ENCODE results near the gene ZFP64. TPM values are rescaled to one million over a fixed set of nuclear protein-coding genes. Genes with fewer than 3 reads are reported as not detected.

Gene ZFP64
- total and polyA plus RNA-seq, 5 experiments from 2014 or later = 6.0 to 12.6 (median 10.1) TPM

DNA sequence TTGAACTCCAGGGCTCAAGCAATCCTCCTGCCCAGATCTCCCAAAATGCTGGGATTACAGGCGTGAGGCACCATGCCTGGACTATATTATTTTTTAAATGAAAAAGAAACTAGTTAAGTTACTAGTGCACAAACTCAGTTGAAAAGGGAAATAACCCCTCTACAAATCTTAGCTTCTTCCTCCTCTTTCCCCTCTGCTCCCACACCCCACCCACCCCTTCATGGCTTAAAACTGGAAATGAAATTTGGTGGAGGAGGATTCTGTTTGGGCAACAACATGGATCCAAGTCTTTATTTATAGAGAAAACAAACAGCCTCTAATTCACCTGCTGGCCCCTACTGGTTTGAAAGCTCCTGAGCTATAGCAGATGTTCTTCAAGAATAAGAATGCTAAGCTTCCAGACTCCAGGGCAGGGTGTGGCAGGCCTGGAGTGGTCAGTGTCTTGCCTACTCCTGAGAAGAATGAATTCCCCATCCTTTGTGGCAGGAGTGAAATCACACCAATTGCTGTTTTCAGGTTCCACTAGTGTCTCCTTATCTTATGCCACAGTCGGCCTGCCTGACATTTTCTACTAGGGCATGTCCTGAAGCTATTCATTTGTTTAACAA, 73.5 kb downstream of the ZFP64 start:
- H3K27ac Mint-ChIP-seq = peak overlapping the region in 1 of 10 donors; percentile 37
- no peaks in the 10 kb centered on the region for H3K27me3 Mint-ChIP-seq
- no peaks in the 10 kb centered on the region for H3K4me1 Mint-ChIP-seq
- H3K36me3 Mint-ChIP-seq = peaks cover 6 to 28% (median 13%) of the 10 kb centered on the region in 3 donors
- no peak for ATAC-seq
- H3K9me3 Mint-ChIP-seq = peaks cover 0 to 5% (median 0%) of the 10 kb centered on the region in 9 donors
- POLR2A ChIA-PET = no interaction called here
- no peak overlapping the region for H3K4me3 Mint-ChIP-seq
- DNase-seq = no peak

- DNase-seq = no peak
- Mint-ChIP-seq H3K36me3 (peaks cover 7 to 11% (median 9%) of the 10 kb centered on the region in 3 donors), H3K27ac (no peak overlapping the region), H3K4me1 (peaks cover 0 to 6% (median 2%) of the 10 kb centered on the region in 4 donors), H3K9me3 (peaks cover 0 to 2% (median 0%) of the 10 kb centered on the region in 9 donors), H3K27me3 (peaks cover 3 to 16% (median 7%) of the 10 kb centered on the region in 5 donors), H3K4me3 (no peak overlapping the region)
- ATAC-seq = no peak
- POLR2A ChIA-PET = no interaction called here
These were observed 81.1 kb downstream of the ZFP64 start for GRCh38 chr20:52110456-52110855.

DNA sequence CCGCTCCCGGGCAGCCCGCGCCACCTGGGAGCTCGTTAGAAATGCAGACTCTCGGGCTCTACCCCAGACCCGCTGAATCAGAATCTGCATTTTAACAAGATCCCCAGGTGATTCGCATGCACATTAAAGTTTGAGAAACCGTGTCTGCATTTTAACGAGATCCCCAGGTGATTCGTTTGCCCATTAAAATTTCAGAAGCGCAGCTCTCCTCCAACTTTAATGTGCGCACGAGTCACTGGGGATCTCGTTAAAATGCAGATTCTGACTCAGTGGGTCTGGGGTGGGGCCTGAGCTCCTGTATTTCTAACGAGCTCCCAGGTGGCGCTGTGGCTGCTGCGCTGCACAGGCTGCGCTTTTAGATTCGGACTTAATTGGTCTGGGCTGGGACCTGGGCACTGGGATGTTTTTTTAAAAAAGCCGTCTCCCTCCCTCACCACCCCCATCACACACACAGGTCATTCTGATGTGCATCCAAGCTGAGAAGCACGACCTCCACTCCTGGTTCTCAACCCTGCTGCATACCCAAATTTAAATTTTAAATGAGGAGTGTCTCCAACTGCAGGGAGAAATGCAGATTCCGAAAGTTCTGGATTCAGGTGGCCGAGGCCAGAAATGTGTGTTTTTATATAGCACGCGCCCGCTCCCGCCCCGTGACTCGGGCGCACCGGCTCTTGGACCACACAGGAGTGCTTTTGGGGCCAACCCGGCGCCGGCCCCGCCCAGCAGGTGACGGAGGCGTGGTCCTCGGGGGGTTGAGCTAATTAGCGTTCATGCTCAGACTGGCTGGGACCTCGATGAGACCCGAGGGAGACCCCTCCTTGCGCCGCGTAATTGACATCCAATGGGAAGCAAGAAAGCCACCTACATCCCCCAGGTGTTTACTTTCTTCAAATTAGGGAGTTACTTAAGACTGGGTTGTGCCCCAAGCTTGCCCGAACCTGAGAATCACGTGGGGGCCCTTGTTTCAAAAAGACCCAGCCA, 85.8 kb downstream of the ZFP64 start:
- no peak for ATAC-seq
- Mint-ChIP-seq H3K36me3 (peaks cover 2 to 8% (median 7%) of the 10 kb centered on the region in 3 donors), H3K27me3 (peaks cover 16 to 35% (median 30%) of the 10 kb centered on the region in 5 donors)

GRCh38 chr20:52104546-52105441, 86.8 kb downstream of the ZFP64 start:
- no peak for ATAC-seq
- POLR2A ChIA-PET = no interaction called here
- Mint-ChIP-seq H3K4me1 (peaks cover 10 to 30% (median 25%) of the 10 kb centered on the region in 4 donors), H3K4me3 (peak overlapping the region; percentile 65 to 86 (median 82)), H3K27me3 (peaks cover 16 to 35% (median 30%) of the 10 kb centered on the region in 5 donors), H3K36me3 (peaks cover 0 to 7% (median 5%) of the 10 kb centered on the region in 3 donors), H3K27ac (no peak overlapping the region), H3K9me3 (peaks cover 0 to 2% (median 0%) of the 10 kb centered on the region in 9 donors)
- DNase-seq = peak in 1 of 10 donors; percentile 4

More for the DNA sequence above, 85.8 kb downstream of the ZFP64 start:
- POLR2A ChIA-PET = no interaction called here
- Mint-ChIP-seq H3K4me1 (peaks cover 10 to 30% (median 25%) of the 10 kb centered on the region in 4 donors), H3K27ac (no peak overlapping the region), H3K9me3 (peaks cover 0 to 2% (median 0%) of the 10 kb centered on the region in 9 donors), H3K4me3 (peak overlapping the region; percentile 18 to 82 (median 50))
- DNase-seq = no peak

GRCh38 chr20:52103913-52104545, 87.5 kb downstream of the ZFP64 start:
- DNase-seq (peak in 1 of 10 donors; percentile 6), ATAC-seq (peak; percentile 20 to 57)
- peaks cover 0 to 2% (median 0%) of the 10 kb centered on the region in 9 donors for H3K9me3 Mint-ChIP-seq
- H3K4me3 Mint-ChIP-seq = peak overlapping the region; percentile 65 to 86 (median 82)
- peaks cover 16 to 35% (median 30%) of the 10 kb centered on the region in 5 donors for H3K27me3 Mint-ChIP-seq
- peaks cover 10 to 30% (median 25%) of the 10 kb centered on the region in 4 donors for H3K4me1 Mint-ChIP-seq
- POLR2A ChIA-PET = no interaction called here
- peaks cover 0 to 7% (median 5%) of the 10 kb centered on the region in 3 donors for H3K36me3 Mint-ChIP-seq
- peak overlapping the region in 1 of 10 donors; percentile 24 for H3K27ac Mint-ChIP-seq

DNA sequence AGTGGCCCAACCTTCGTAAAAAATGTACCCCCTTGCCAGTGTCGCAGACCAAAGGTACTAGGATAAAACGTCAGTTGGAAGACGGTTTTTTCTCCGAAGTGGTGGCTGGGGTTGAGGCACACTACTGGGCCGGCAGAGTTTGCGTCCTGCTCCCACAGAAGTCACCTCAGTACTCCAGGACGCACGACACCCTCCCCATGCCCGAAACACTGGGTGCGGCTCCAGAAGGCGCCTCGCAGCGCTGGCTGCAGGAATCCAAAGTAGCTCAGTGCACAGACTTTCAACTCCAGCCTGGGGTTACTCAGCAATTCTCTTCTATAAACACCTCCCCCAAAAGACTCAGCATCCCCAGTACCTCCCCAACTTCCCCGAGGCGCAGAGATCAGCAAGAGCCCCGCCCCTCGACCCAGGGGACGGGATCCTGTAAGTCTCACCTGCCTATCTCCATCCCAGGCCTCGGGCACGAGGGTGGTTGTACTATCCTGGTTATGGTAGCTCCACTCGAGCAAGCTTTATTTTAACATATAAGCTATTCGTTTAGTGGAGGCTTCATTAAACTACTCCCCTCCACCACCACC, 88.2 kb downstream of the ZFP64 start:
- H3K4me3 Mint-ChIP-seq = peak overlapping the region; percentile 65 to 86 (median 82)
- H3K27ac Mint-ChIP-seq = no peak overlapping the region
- peaks cover 10 to 30% (median 25%) of the 10 kb centered on the region in 4 donors for H3K4me1 Mint-ChIP-seq
- POLR2A ChIA-PET = no interaction called here
- ATAC-seq = peak; percentile 41 to 43
- H3K27me3 Mint-ChIP-seq = peaks cover 16 to 35% (median 28%) of the 10 kb centered on the region in 5 donors
- H3K36me3 Mint-ChIP-seq = peaks cover 0 to 7% (median 3%) of the 10 kb centered on the region in 3 donors
- DNase-seq = peak in 2 of 10 donors; percentile 8 to 14
- H3K9me3 Mint-ChIP-seq = peaks cover 0 to 2% (median 0%) of the 10 kb centered on the region in 9 donors

DNA sequence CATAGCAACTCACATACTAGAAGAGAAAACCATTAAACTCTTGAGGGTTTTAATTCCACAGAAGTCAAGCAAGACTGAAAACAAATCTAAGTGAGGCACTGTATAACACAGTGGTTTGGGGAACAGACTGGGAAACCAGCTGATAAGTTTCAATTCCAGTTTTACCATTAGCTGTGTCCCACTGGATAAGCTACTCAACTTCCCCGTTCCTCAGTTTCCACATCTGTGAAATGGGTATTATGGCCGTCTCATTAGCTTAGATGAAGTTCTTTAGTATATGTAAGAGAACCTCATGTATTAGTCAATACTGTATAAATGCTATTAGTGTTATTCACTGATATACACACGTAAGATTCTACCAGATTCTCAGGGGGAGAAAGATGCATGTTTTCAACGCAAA, 89.0 kb downstream of the ZFP64 start:
- H3K36me3 Mint-ChIP-seq = peaks cover 3 to 6% (median 5%) of the 10 kb centered on the region in 3 donors
- H3K4me1 Mint-ChIP-seq = peaks cover 10 to 30% (median 25%) of the 10 kb centered on the region in 4 donors
- POLR2A ChIA-PET = no interaction called here
- DNase-seq (no peak), ATAC-seq (no peak)
- peaks cover 16 to 35% (median 27%) of the 10 kb centered on the region in 5 donors for H3K27me3 Mint-ChIP-seq
- no peak overlapping the region for H3K27ac Mint-ChIP-seq
- H3K4me3 Mint-ChIP-seq = peak overlapping the region in 8 of 10 donors; percentile 1 to 82 (median 39)
- H3K9me3 Mint-ChIP-seq = peaks cover 0 to 2% (median 0%) of the 10 kb centered on the region in 9 donors

DNA sequence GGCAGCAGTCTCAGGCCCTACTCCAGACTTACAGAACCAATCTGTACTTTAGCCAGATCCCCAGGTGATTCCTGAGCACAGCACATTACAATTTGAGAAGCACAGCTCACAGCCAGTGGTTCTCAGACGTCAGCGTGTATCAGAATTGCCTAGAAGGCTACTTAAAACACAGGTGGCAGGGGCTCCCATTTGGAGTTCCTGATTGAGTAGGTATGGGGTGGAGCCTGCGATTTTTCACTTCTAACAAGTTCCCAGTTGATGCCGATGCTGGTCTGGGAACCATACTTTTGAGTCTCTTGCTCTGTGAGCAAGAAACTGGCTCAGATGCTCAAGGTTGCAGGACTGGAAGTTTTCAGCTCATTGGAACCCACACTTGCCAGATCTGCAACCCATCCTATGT, 89.5 kb downstream of the ZFP64 start:
- no peak overlapping the region for H3K4me3 Mint-ChIP-seq
- H3K4me1 Mint-ChIP-seq = peaks cover 10 to 30% (median 25%) of the 10 kb centered on the region in 4 donors
- ATAC-seq (no peak), DNase-seq (no peak)
- H3K9me3 Mint-ChIP-seq = peaks cover 0 to 2% (median 0%) of the 10 kb centered on the region in 9 donors
- H3K27ac Mint-ChIP-seq = no peak overlapping the region
- peaks cover under 1 to 8% (median 4%) of the 10 kb centered on the region in 3 donors for H3K36me3 Mint-ChIP-seq
- peaks cover 16 to 35% (median 23%) of the 10 kb centered on the region in 5 donors for H3K27me3 Mint-ChIP-seq
- POLR2A ChIA-PET = no interaction called here
